Measurements from ENCODE around the gene WDR74. TPM values are rescaled to one million over a fixed set of nuclear protein-coding genes. Genes with fewer than 3 reads are reported as not detected.

Gene WDR74
- total RNA-seq, 1 experiment from 2014 or later = 72.4 TPM

DNA sequence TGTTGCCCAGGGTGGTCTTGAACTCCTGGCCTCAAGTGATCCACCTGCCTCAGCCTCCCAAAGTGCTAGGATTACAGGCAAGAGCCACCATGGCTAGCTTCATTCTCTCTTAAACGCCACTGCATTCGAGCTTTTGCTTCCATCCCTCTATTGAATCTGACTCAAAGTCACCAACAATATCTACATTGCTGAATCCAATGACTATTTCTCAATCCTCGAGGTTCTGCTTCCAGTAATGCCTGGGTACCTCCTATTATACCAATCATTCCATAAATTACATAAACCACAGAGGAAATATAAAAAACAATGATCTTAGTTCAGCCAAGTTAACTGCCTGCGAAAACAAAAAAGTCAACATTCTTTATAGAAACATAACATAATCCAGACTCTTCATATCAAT lies 22.3 kb downstream of the WDR74 start:
- no peak overlapping the region for H3K27ac ChIP-seq
- no peaks in the 10 kb centered on the region for H3K9me3 ChIP-seq (ENCODE audit: insufficient read depth, low read depth)
- no peaks in the 10 kb centered on the region for H4K20me1 ChIP-seq (ENCODE audit: insufficient read depth)
- peaks cover 21% of the 10 kb centered on the region; the same call in 1 of the 2 replicates for H3K36me3 ChIP-seq (ENCODE audit: low read depth)
- H3K4me2 ChIP-seq = no peak overlapping the region
- TF ChIP-seq EZH2 (IDR thresholded peaks at IDR 0.05; ENCODE audit: low read depth) (no peak), CTCF (conservative IDR thresholded peaks at IDR 0.05) (no peak)
- no peaks in the 10 kb centered on the region for H3K4me1 ChIP-seq (replicated peaks; ENCODE audit: insufficient read depth)
- H3K27me3 ChIP-seq (ENCODE audit: insufficient read depth, low read depth) = no peaks in the 10 kb centered on the region
- no TSS peak for BruUV-seq (replicated peaks)
- no peak for DNase-seq
- no peaks in the 10 kb centered on the region for H3K79me2 ChIP-seq (ENCODE audit: low read depth)
- no peak overlapping the region for H3K4me3 ChIP-seq
- CTCF ChIA-PET = no interaction called here
- H3K9me2 ChIP-seq (ENCODE audit: insufficient read depth) = no peaks in the 10 kb centered on the region
- intact Hi-C loops (cut with micrococcal nuclease; ENCODE audit: unreplicated experiment) = no loop called here
- POLR2A ChIA-PET (ENCODE audit: unreplicated experiment) = interaction anchor here (0.6 kb wide), 1 partner anchor 1944 kb away, joined by 3 read pairs; no protein-coding TSS in a partner anchor
- H2AFZ ChIP-seq = no peak overlapping the region
- H3F3A ChIP-seq (ENCODE audit: insufficient read depth, low read depth) = peaks cover 31% of the 10 kb centered on the region

GRCh38 chr11:62816557-62816956 lies 22.8 kb downstream of the WDR74 start:
- Histone ChIP-seq H3K4me3 (no peak overlapping the region), H4K20me1 (ENCODE audit: insufficient read depth) (no peaks in the 10 kb centered on the region), H3K27ac (no peak overlapping the region), H3K4me2 (no peak overlapping the region), H3K79me2 (ENCODE audit: low read depth) (no peaks in the 10 kb centered on the region), H3K36me3 (ENCODE audit: low read depth) (peaks cover 21% of the 10 kb centered on the region; the same call in 1 of the 2 replicates), H2AFZ (no peak overlapping the region), H3F3A (ENCODE audit: insufficient read depth, low read depth) (peaks cover 36% of the 10 kb centered on the region), H3K4me1 (replicated peaks; ENCODE audit: insufficient read depth) (no peaks in the 10 kb centered on the region), H3K9me2 (ENCODE audit: insufficient read depth) (no peaks in the 10 kb centered on the region), H3K9me3 (ENCODE audit: insufficient read depth, low read depth) (no peaks in the 10 kb centered on the region), H3K27me3 (ENCODE audit: insufficient read depth, low read depth) (no peaks in the 10 kb centered on the region)
- intact Hi-C loops (cut with micrococcal nuclease; ENCODE audit: unreplicated experiment) = no loop called here
- no peak for TF ChIP-seq CTCF (conservative IDR thresholded peaks at IDR 0.05)
- TF ChIP-seq EZH2 (IDR thresholded peaks at IDR 0.05; ENCODE audit: low read depth) = no peak
- no peak for DNase-seq
- no TSS peak for BruUV-seq (replicated peaks)
- CTCF ChIA-PET = no interaction called here
- POLR2A ChIA-PET (ENCODE audit: unreplicated experiment) = interaction anchor here (0.6 kb wide), 3 partner anchors 195 to 1945 kb away, joined by 3 to 10 read pairs (median 4); partner anchors contain the start of genes B3GAT3 and ZFTA

GRCh38 chr11:62811659-62812058 lies 27.7 kb downstream of the WDR74 start:
- no peaks in the 10 kb centered on the region for H3K9me2 ChIP-seq (ENCODE audit: insufficient read depth)
- H3F3A ChIP-seq (ENCODE audit: insufficient read depth, low read depth) = peaks cover 44% of the 10 kb centered on the region
- H3K36me3 ChIP-seq (ENCODE audit: low read depth) = no peaks in the 10 kb centered on the region
- POLR2A ChIA-PET (ENCODE audit: unreplicated experiment) = interaction anchor here (0.7 kb wide), 1 partner anchor 16 kb away, joined by 3 read pairs; no protein-coding TSS in a partner anchor
- no peaks in the 10 kb centered on the region for H3K9me3 ChIP-seq (ENCODE audit: insufficient read depth, low read depth)
- DNase-seq = no peak
- CTCF ChIA-PET = no interaction called here
- H3K4me2 ChIP-seq = no peak overlapping the region
- no peaks in the 10 kb centered on the region for H4K20me1 ChIP-seq (ENCODE audit: insufficient read depth)
- H3K79me2 ChIP-seq (ENCODE audit: low read depth) = no peaks in the 10 kb centered on the region
- H3K27me3 ChIP-seq (ENCODE audit: insufficient read depth, low read depth) = no peaks in the 10 kb centered on the region
- TF ChIP-seq CTCF (conservative IDR thresholded peaks at IDR 0.05) (no peak), EZH2 (IDR thresholded peaks at IDR 0.05; ENCODE audit: low read depth) (no peak)
- BruUV-seq (replicated peaks) = no TSS peak
- H2AFZ ChIP-seq = no peak overlapping the region
- no peak overlapping the region for H3K27ac ChIP-seq
- intact Hi-C loops (cut with micrococcal nuclease; ENCODE audit: unreplicated experiment) = no loop called here
- H3K4me1 ChIP-seq (replicated peaks; ENCODE audit: insufficient read depth) = no peaks in the 10 kb centered on the region
- no peak overlapping the region for H3K4me3 ChIP-seq
